CD4-positive, alpha-beta T cell (primary cell): Measurements from ENCODE around the gene HSD17B10. TPM values are rescaled to one million over a fixed set of nuclear protein-coding genes. Genes with fewer than 3 reads are reported as not detected.
A peak's percentile ranks its signal among the peaks of the same experiment; 100 is the strongest.

Source experiments
- ATAC-seq: fragments of 200-7000 bp; cut with Tn5 transposase; one replicate; pipeline ENCODE4 v1.10.0; 2022; ENCODE audit warnings: mild to moderate bottlenecking; ENCODE audit not compliant: poor library complexity
- CTCF ChIA-PET: fragments of 350-600 bp; sonication (Branson Sonifier 250); formaldehyde crosslinking; loops from one replicate; lab custom pipeline; 2021; ENCODE audit warnings: antibody characterized with exemption, inconsistent platforms; lab: Charles Lee
- POLR2A ChIA-PET: fragments of 350-600 bp; sonication (Branson Sonifier 250); formaldehyde crosslinking; loops from one replicate; lab custom pipeline; 2021; ENCODE audit warnings: antibody characterized with exemption, inconsistent platforms; lab: Charles Lee
- DNase-seq, 14 experiments: peaks; one replicate each; pipeline ENCODE4 v3.0.0-alpha.2; 2013 to 2020; ENCODE audit warnings: mixed read lengths in 2 of 14
- H3K27ac ChIP-seq, 2 donors: one replicate each; pipeline versions ENCODE4 v1.5.1 to v1.7.0; 2013; ENCODE audit warnings: low read length in 2 of 2, low read depth in 1 of 2, mild to moderate bottlenecking in 1 of 2
- H3K27me3 ChIP-seq, 2 experiments: 1 replicate in 1 of 2; 2 replicates in 1 of 2; pipeline versions ENCODE4 v1.6.1 to v1.7.0; 2013; ENCODE audit warnings: low read length in 2 of 2, control low read depth in 1 of 2, mild to moderate bottlenecking in 1 of 2, moderate library complexity in 1 of 2; ENCODE audit not compliant: insufficient read depth in 2 of 2, control insufficient read depth in 1 of 2
- H3K36me3 ChIP-seq: one replicate; pipeline ENCODE4 v1.6.1; 2013; ENCODE audit warnings: low read length, control low read depth; ENCODE audit not compliant: insufficient read depth
- H3K4me1 ChIP-seq: one replicate; pipeline ENCODE4 v1.6.1; 2013; ENCODE audit warnings: low read length, control low read depth; ENCODE audit not compliant: insufficient read depth
- H3K4me3 ChIP-seq: one replicate; pipeline ENCODE4 v1.5.1; 2013; ENCODE audit warnings: mild to moderate bottlenecking, low read length, moderate library complexity
- H3K9me3 ChIP-seq, 2 experiments: 1 replicate in 1 of 2; 2 replicates in 1 of 2; pipeline versions ENCODE4 v1.6.1 to v1.7.0; 2013; ENCODE audit warnings: low read length in 2 of 2, mild to moderate bottlenecking in 2 of 2, control low read depth in 1 of 2, moderate library complexity in 1 of 2; ENCODE audit not compliant: control insufficient read depth in 1 of 2, insufficient read depth in 1 of 2
- H3K27ac Mint-ChIP-seq: one replicate; pipeline ENCODE4 v1.8.0; 2020; ENCODE audit warnings: mixed read lengths
- H3K27me3 Mint-ChIP-seq: one replicate; pipeline ENCODE4 v1.8.0; 2021; ENCODE audit warnings: mixed read lengths
- H3K36me3 Mint-ChIP-seq: one replicate; pipeline ENCODE4 v1.8.0; 2021; ENCODE audit warnings: low read depth, mixed read lengths
- H3K4me1 Mint-ChIP-seq: one replicate; pipeline ENCODE4 v1.8.0; 2021; ENCODE audit warnings: low read depth, mixed read lengths
- H3K4me3 Mint-ChIP-seq: one replicate; pipeline ENCODE4 v1.8.0; 2020; ENCODE audit warnings: mild to moderate bottlenecking, mixed read lengths
- H3K9me3 Mint-ChIP-seq: one replicate; pipeline ENCODE4 v1.8.0; 2020; ENCODE audit warnings: mixed read lengths
- CTCF ChIP-seq: fragments of 200-600 bp; IDR thresholded peaks from one replicate; pipeline ENCODE4 v1.8.0; 2022; ENCODE audit warnings: antibody characterized with exemption, mild to moderate bottlenecking
- intact Hi-C, 2 experiments: fragments of 100-400 bp; cut with DNase I in 1 of 2; cut with micrococcal nuclease in 1 of 2; formaldehyde crosslinking; loops; one replicate each; pipeline versions ENCODE4 v1.15.1 to v1.9.0; 2023 to 2025; cut with DNase I, micrococcal nuclease
- total RNA-seq, 174 experiments: library from RNA in 2 of 174; stranded (reverse) in 2 of 174; gene quantifications; one replicate each; pipeline ENCODE4 v1.2.3 and lab custom pipeline; 2021 to 2026

The HSD17B10 gene
- total RNA-seq, 2 experiments from 2014 or later: 27.0 to 28.6 TPM

DNA sequence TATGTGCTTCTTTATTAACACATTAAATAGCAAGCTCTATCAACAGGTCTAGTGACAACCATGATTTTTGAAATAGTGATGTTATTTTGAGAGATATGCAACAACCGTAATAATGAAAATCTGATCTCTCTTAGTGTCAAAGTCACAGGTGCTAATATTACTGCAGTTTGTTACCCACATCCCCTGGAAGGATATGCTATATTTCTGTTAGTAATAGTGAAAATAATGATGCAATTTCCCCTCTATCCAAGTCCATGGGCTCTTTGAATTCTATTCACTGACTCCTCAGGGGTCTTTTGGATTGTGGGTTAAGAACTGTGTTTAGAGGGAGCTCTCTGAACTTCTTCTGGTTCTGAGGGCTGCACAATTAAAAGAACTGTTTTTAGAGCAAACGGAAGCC is 3.0 kb upstream of the HSD17B10 start:
- Histone ChIP-seq H3K27me3 (peaks cover 0 to 2% of the 10 kb centered on the region in 2 experiments), H3K27ac (no peak overlapping the region), H3K9me3 (no peaks in the 10 kb centered on the region), H3K36me3 (peaks cover 3% of the 10 kb centered on the region), H3K4me1 (peaks cover 32% of the 10 kb centered on the region), H3K4me3 (no peak overlapping the region)
- ATAC-seq (no peak), DNase-seq (no peak)
- peaks cover 10% of the 10 kb centered on the region for H3K27me3 Mint-ChIP-seq
- ChIA-PET CTCF (interaction anchor here (1.5 to 1.9 kb wide), 2 partner anchors 119 to 143 kb away, joined by 4 to 17 read pairs; no protein-coding TSS in a partner anchor), POLR2A (interaction anchor here (1.8 kb wide), 1 partner anchor 9 kb away, joined by 5 read pairs; no protein-coding TSS in a partner anchor)
- H3K4me3 Mint-ChIP-seq: no peak overlapping the region
- H3K4me1 Mint-ChIP-seq: peaks cover 22% of the 10 kb centered on the region
- peaks cover 5% of the 10 kb centered on the region for H3K36me3 Mint-ChIP-seq
- no peaks in the 10 kb centered on the region for H3K9me3 Mint-ChIP-seq
- intact Hi-C loops: loop anchor here (2.0 to 10.0 kb wide), 4 partner anchors 120 to 608 kb away; partner anchors contain the start of genes IQSEC2 (in 1 of the 2) and PHF8 (in 1 of the 2)
- no peak overlapping the region for H3K27ac Mint-ChIP-seq
- TF ChIP-seq CTCF: no peak

DNA sequence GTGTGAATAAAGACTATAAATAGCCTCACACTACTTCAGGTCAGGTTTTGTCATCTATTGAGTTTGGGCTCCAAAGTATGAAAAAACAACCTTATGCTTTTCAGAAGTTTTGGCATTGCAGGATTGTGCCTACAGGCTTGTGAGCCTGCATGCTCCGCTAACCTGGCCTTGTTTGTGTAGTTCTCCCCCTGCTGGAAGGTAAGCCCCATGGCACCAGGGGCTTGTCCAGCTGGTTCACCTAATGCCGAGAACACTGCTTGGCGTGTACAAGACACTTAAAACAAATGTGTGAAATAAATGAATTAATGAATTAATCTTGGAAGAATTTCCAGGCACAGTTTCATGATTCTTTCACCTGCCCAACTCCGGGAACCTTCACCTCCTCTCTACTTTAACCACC is 1.8 kb upstream of the HSD17B10 start:
- Mint-ChIP-seq H3K4me1 (peaks cover 18% of the 10 kb centered on the region), H3K36me3 (peaks cover 12% of the 10 kb centered on the region), H3K4me3 (peak overlapping the region; percentile 43), H3K27ac (no peak overlapping the region), H3K9me3 (no peaks in the 10 kb centered on the region), H3K27me3 (peaks cover 10% of the 10 kb centered on the region)
- DNase-seq: peak; percentile 34 to 82 (median 54)
- Histone ChIP-seq H3K4me1 (peaks cover 23% of the 10 kb centered on the region), H3K27ac (no peak overlapping the region), H3K9me3 (no peaks in the 10 kb centered on the region), H3K36me3 (peaks cover 12% of the 10 kb centered on the region), H3K4me3 (no peak overlapping the region), H3K27me3 (peaks cover 0 to 2% of the 10 kb centered on the region in 2 experiments)
- peak; percentile 70 for TF ChIP-seq CTCF
- ChIA-PET POLR2A (interaction anchor here (1.8 kb wide), 1 partner anchor 10 kb away, joined by 5 read pairs; no protein-coding TSS in a partner anchor), CTCF (interaction anchor here (0.7 to 2.6 kb wide), 10 partner anchors 9 to 142 kb away, joined by 3 to 19 read pairs (median 6); partner anchors contain the start of genes RIBC1 and SMC1A)
- intact Hi-C loops: loop anchor here (2.0 to 10.0 kb wide), 5 partner anchors 15 to 609 kb away; partner anchors contain the start of genes IQSEC2 (in 1 of the 2) and PHF8 (in 1 of the 2)
- ATAC-seq: peak; percentile 66

- CTCF ChIA-PET: no interaction called here
- no peak for TF ChIP-seq CTCF
- POLR2A ChIA-PET: interaction anchor here (1.0 kb wide), 1 partner anchor 8 kb away, joined by 3 read pairs; the partner anchor contains the start of genes RIBC1 and SMC1A
- peaks cover 13% of the 10 kb centered on the region for H3K4me1 ChIP-seq
- H3K4me3 Mint-ChIP-seq: peak overlapping the region; percentile 51
- no peak overlapping the region for H3K27ac ChIP-seq
- H3K4me1 Mint-ChIP-seq: peaks cover 13% of the 10 kb centered on the region
- H3K27me3 ChIP-seq: no peaks in the 10 kb centered on the region
- no peaks in the 10 kb centered on the region for H3K27me3 Mint-ChIP-seq
- no peak overlapping the region for H3K27ac Mint-ChIP-seq
- intact Hi-C loops: loop anchor here in 1 of 2 experiments (5.0 to 10.0 kb wide), 3 partner anchors 145 to 1572 kb away; partner anchors contain the start of genes APEX2, IQSEC2 and PHF8
- no peaks in the 10 kb centered on the region for H3K9me3 Mint-ChIP-seq
- no peaks in the 10 kb centered on the region for H3K9me3 ChIP-seq
- no peak overlapping the region for H3K4me3 ChIP-seq
- H3K36me3 Mint-ChIP-seq: peaks cover 31% of the 10 kb centered on the region
- no peak for DNase-seq
- ATAC-seq: no peak
- H3K36me3 ChIP-seq: peaks cover 23% of the 10 kb centered on the region
Measured at GRCh38 chrX:53430231-53430630, 3.9 kb downstream of the HSD17B10 start.
